BJ (cell line): ENCODE measurements around the gene KIF16B. TPM values are rescaled to one million over a fixed set of nuclear protein-coding genes. Genes with fewer than 3 reads are reported as not detected.

Experiments
- CTCF ChIA-PET: fragments of 350-600 bp; formaldehyde crosslinking; extraction: SDS; loops from one replicate; lab custom pipeline; 2021; ENCODE audit warnings: antibody characterized with exemption, inconsistent platforms; lab: Yijun Ruan, JAX
- POLR2A ChIA-PET: fragments of 300-600 bp; sonication (Branson Sonifier 250); formaldehyde crosslinking; extraction: SDS; loops from one replicate; lab custom pipeline; 2021; ENCODE audit warnings: antibody characterized with exemption; lab: Charles Lee
- DNase-seq: peaks from one replicate; pipeline ENCODE4 v3.0.0-alpha.2; 2011; ENCODE audit warnings: low read depth
- H3K27me3 ChIP-seq: 2 replicates; pipeline ENCODE4 v1.6.0; 2011; ENCODE audit warnings: low read length; ENCODE audit not compliant: control insufficient read depth, insufficient read depth
- H3K36me3 ChIP-seq: 2 replicates; pipeline ENCODE4 v1.5.1; 2011; ENCODE audit warnings: low read length; ENCODE audit not compliant: control insufficient read depth, insufficient read depth
- H3K4me3 ChIP-seq: 2 replicates; pipeline ENCODE4 v1.5.1; 2011; ENCODE audit warnings: low read depth, mild to moderate bottlenecking, control low read depth, low read length
- CTCF ChIP-seq: IDR thresholded peaks from 2 replicates; pipeline ENCODE4 v1.5.1; 2011; ENCODE audit warnings: low read depth, mild to moderate bottlenecking, control low read depth, inconsistent platforms, low read length, moderate library complexity; ENCODE audit not compliant: insufficient read depth
- polyA plus RNA-seq: library from polyadenylated mRNA; depleted of rRNA; stranded (reverse); fragments of >200 nt; gene quantifications from 2 replicates; pipeline ENCODE4 v1.2.3, GENCODE V29; 2011

Gene KIF16B
- polyA plus RNA-seq, 1 experiment = 3.2 TPM

- CTCF ChIA-PET = no interaction called here
- Histone ChIP-seq H3K36me3 (no peaks in the 10 kb centered on the region), H3K27me3 (no peaks in the 10 kb centered on the region), H3K4me3 (no peak overlapping the region)
- no peak for DNase-seq
- POLR2A ChIA-PET = no interaction called here
- TF ChIP-seq CTCF = no peak
Observed at GRCh38 chr20:16399801-16400200, 173.4 kb downstream of the KIF16B start.

GRCh38 chr20:16397086-16397485, 176.2 kb downstream of the KIF16B start:
- POLR2A ChIA-PET = no interaction called here
- H3K4me3 ChIP-seq = no peak overlapping the region
- H3K36me3 ChIP-seq = no peaks in the 10 kb centered on the region
- no peak for TF ChIP-seq CTCF
- no peak for DNase-seq
- CTCF ChIA-PET = interaction anchor here (1.0 to 1.3 kb wide), 2 partner anchors 14 to 148 kb away, joined by 3 to 4 read pairs; no protein-coding TSS in a partner anchor
- no peaks in the 10 kb centered on the region for H3K27me3 ChIP-seq

- no peak for TF ChIP-seq CTCF
- H3K36me3 ChIP-seq = no peaks in the 10 kb centered on the region
- H3K27me3 ChIP-seq = no peaks in the 10 kb centered on the region
- POLR2A ChIA-PET = no interaction called here
- CTCF ChIA-PET = no interaction called here
- no peak overlapping the region for H3K4me3 ChIP-seq
- no peak for DNase-seq
Observed at GRCh38 chr20:16395366-16395765, 177.9 kb downstream of the KIF16B start.

- no peak for DNase-seq
- H3K4me3 ChIP-seq = no peak overlapping the region
- H3K36me3 ChIP-seq = no peaks in the 10 kb centered on the region
- H3K27me3 ChIP-seq = no peaks in the 10 kb centered on the region
- no peak for TF ChIP-seq CTCF
- ChIA-PET CTCF (no interaction called here), POLR2A (no interaction called here)
Observed at GRCh38 chr20:16394784-16395183, 178.5 kb downstream of the KIF16B start.

- POLR2A ChIA-PET = no interaction called here
- CTCF ChIA-PET = no interaction called here
- TF ChIP-seq CTCF = no peak
- H3K27me3 ChIP-seq = no peaks in the 10 kb centered on the region
- DNase-seq = no peak
- no peaks in the 10 kb centered on the region; the same call in 1 of the 2 replicates for H3K36me3 ChIP-seq
- H3K4me3 ChIP-seq = no peak overlapping the region
Observed at GRCh38 chr20:16393836-16394235, 179.4 kb downstream of the KIF16B start.
